Endothelial cell of umbilical vein (primary cell): ENCODE results near the gene RASAL2. TPM values are rescaled to one million over a fixed set of nuclear protein-coding genes. Genes with fewer than 3 reads are reported as not detected.
A peak's percentile ranks its signal among the peaks of the same experiment; 100 is the strongest.

Source experiments
- BruUV-seq: library from RNA; stranded (reverse); fragments of 400-500 nt; replicated peaks from 2 replicates; lab custom pipeline; 2021; lab: Mats Ljungman, UMichigan
- CTCF ChIA-PET: fragments of 300-600, 350-600 bp; sonication (Branson Sonifier 250); formaldehyde crosslinking; loops from one replicate; lab custom pipeline; 2021; ENCODE audit warnings: antibody characterized with exemption, inconsistent platforms; lab: Charles Lee
- POLR2A ChIA-PET: fragments of 300-600, 350-600 bp; sonication (Branson Sonifier 250); formaldehyde crosslinking; loops from one replicate; lab custom pipeline; 2021; ENCODE audit warnings: antibody characterized with exemption, inconsistent platforms; lab: Charles Lee
- DNase-seq: peaks from one replicate; pipeline ENCODE4 v3.0.0-alpha.2; 2011; ENCODE audit warnings: low read depth, low spot score
- FAIRE-seq: peaks from 2 replicates; lab custom pipeline; 2011; peaks lifted over from hg19 to GRCh38; lab: Jason Lieb, UNC
- H2AFZ ChIP-seq: 2 replicates; pipeline ENCODE4 v1.6.0; 2012; ENCODE audit warnings: low read depth, low read length, control low read depth, inconsistent platforms
- H3K27ac ChIP-seq: 2 replicates; pipeline ENCODE4 v1.5.1; 2011; ENCODE audit warnings: low read depth, mild to moderate bottlenecking, control low read depth, low read length, moderate library complexity; ENCODE audit not compliant: insufficient read depth
- H3K27me3 ChIP-seq, 2 experiments: 2 replicates each; pipeline versions ENCODE4 v1.6.0 to v1.6.1; 2011; ENCODE audit warnings: low read length in 2 of 2, mixed read lengths in 1 of 2; ENCODE audit not compliant: control insufficient read depth in 2 of 2, insufficient read depth in 2 of 2
- H3K36me3 ChIP-seq, 2 experiments: 2 replicates in 1 of 2; 3 replicates in 1 of 2; pipeline ENCODE4 v1.5.1; 2011; ENCODE audit warnings: low read length in 2 of 2, mild to moderate bottlenecking in 1 of 2, moderate library complexity in 1 of 2; ENCODE audit not compliant: control insufficient read depth in 2 of 2, insufficient read depth in 2 of 2; ENCODE audit errors: extremely low read depth in 1 of 2
- H3K4me1 ChIP-seq: 3 replicates; pipeline ENCODE4 v1.5.1; 2011; ENCODE audit warnings: mild to moderate bottlenecking, low read length; ENCODE audit not compliant: control insufficient read depth, insufficient read depth; ENCODE audit errors: extremely low read depth
- H3K4me2 ChIP-seq: 2 replicates; pipeline ENCODE4 v1.6.1; 2011; ENCODE audit warnings: low read length, control low read depth, mixed read lengths; ENCODE audit not compliant: insufficient read depth
- H3K4me3 ChIP-seq, 3 experiments: fragments of 200-600 bp in 1 of 3; sonication (generic), shearing (Covaris generic) in 1 of 3; replicated peaks in 1 of 3; 2 replicates each; pipeline ENCODE4 v1.5.1; 2011 to 2016; ENCODE audit warnings: control low read depth in 3 of 3, low read length in 3 of 3, mild to moderate bottlenecking in 2 of 3, inconsistent platforms in 1 of 3, low read depth in 1 of 3, moderate library complexity in 1 of 3; ENCODE audit not compliant: insufficient read depth in 1 of 3
- H3K79me2 ChIP-seq: 2 replicates; pipeline ENCODE4 v1.6.0; 2012; ENCODE audit warnings: low read length, inconsistent platforms; ENCODE audit not compliant: control insufficient read depth, insufficient read depth
- H3K9ac ChIP-seq: replicated peaks from 2 replicates; pipeline ENCODE3; 2011; ENCODE audit warnings: low read length, control low read depth; ENCODE audit not compliant: insufficient read depth; ENCODE audit errors: extremely low read depth
- H3K9me1 ChIP-seq: replicated peaks from 3 replicates; pipeline ENCODE4 v1.6.0; 2011; ENCODE audit warnings: mild to moderate bottlenecking, low read length; ENCODE audit not compliant: control insufficient read depth, insufficient read depth; ENCODE audit errors: extremely low read depth
- H3K9me3 ChIP-seq: replicated peaks from 2 replicates; pipeline ENCODE4 v1.5.1; 2012; ENCODE audit warnings: low read length, inconsistent platforms; ENCODE audit not compliant: control insufficient read depth, insufficient read depth
- H4K20me1 ChIP-seq: replicated peaks from 2 replicates; pipeline ENCODE3; 2011; ENCODE audit warnings: mild to moderate bottlenecking, low read length; ENCODE audit not compliant: control insufficient read depth, insufficient read depth; ENCODE audit errors: extremely low read depth
- CTCF ChIP-seq, 2 donors: IDR thresholded peaks; 1 replicate in 1 of 2; 2 replicates in 1 of 2; pipeline ENCODE4 v1.5.1; 2011; ENCODE audit warnings: low read length in 2 of 2, mild to moderate bottlenecking in 2 of 2, moderate library complexity in 2 of 2, control low read depth in 1 of 2, inconsistent platforms in 1 of 2, low read depth in 1 of 2; ENCODE audit not compliant: insufficient read depth in 1 of 2; ENCODE audit errors: extremely low read depth in 1 of 2
- EZH2 ChIP-seq: IDR thresholded peaks from 2 replicates; pipeline ENCODE4 v1.6.1; 2012; ENCODE audit warnings: borderline replicate concordance, low read depth, mild to moderate bottlenecking, moderate library complexity, low read length, inconsistent platforms; ENCODE audit not compliant: severe bottlenecking
- FOS ChIP-seq: IDR thresholded peaks from 2 replicates; pipeline ENCODE4 v1.6.1; 2011; ENCODE audit warnings: mild to moderate bottlenecking, low read length, moderate library complexity, borderline replicate concordance; ENCODE audit not compliant: insufficient read depth
- GATA2 ChIP-seq: IDR thresholded peaks from 2 replicates; pipeline ENCODE4 v1.7.0; 2011; ENCODE audit warnings: low read depth, mild to moderate bottlenecking, moderate library complexity, mixed read lengths, low read length; ENCODE audit not compliant: insufficient read length, insufficient read depth
- JUN ChIP-seq: IDR thresholded peaks from 2 replicates; pipeline ENCODE4 v1.6.1; 2011; ENCODE audit warnings: borderline replicate concordance, low read depth; ENCODE audit not compliant: insufficient read length, insufficient read depth
- MAX ChIP-seq: IDR thresholded peaks from 2 replicates; pipeline ENCODE4 v1.6.1; 2011; ENCODE audit not compliant: insufficient read depth, insufficient read length
- MYC ChIP-seq: IDR thresholded peaks from one replicate; pipeline ENCODE4 v1.6.1; 2011; ENCODE audit warnings: mild to moderate bottlenecking, low read depth, low read length
- POLR2A ChIP-seq: IDR thresholded peaks from 2 replicates; pipeline ENCODE4 v1.6.1; 2012; ENCODE audit warnings: low read depth, mild to moderate bottlenecking, control low read depth, low read length
- POLR2AphosphoS5 ChIP-seq: IDR thresholded peaks from 2 replicates; pipeline ENCODE4 v1.6.1; 2012; ENCODE audit warnings: low read depth, mild to moderate bottlenecking, control low read depth, low read length, moderate library complexity; ENCODE audit not compliant: insufficient read depth
- dilution Hi-C: fragments of 300-500 bp; cut with MboI; formaldehyde crosslinking; loops from one replicate; pipeline ENCODE4 v1.15.0; 2019; ENCODE audit warnings: low sequenced_read_pairs; ENCODE audit not compliant: extremely low pct_ligation_motif_present
- intact Hi-C: fragments of 100-400 bp; cut with micrococcal nuclease; formaldehyde crosslinking; loops from one replicate; pipeline ENCODE4 v1.10.0; 2022
- polyA plus RNA-seq, 4 experiments: library from polyadenylated mRNA; depleted of rRNA in 3 of 4; stranded (reverse) in 3 of 4; unstranded in 1 of 4; fragments of >200 nt; gene quantifications; 2 replicates each; pipeline versions ENCODE4 v1.2.1 to v1.2.3, GENCODE V29; 2011 to 2012; ENCODE audit warnings: missing spikeins in 1 of 4
- total RNA-seq: library from RNA; stranded (reverse); gene quantifications from 2 replicates; pipeline ENCODE4 v1.2.3, GENCODE V29; 2021

Gene RASAL2
- total and polyA plus RNA-seq, 2 donors (not counting 3 experiments of a cell fraction or from before 2014, with no cell fraction given): 12.5 to 15.5 TPM

DNA sequence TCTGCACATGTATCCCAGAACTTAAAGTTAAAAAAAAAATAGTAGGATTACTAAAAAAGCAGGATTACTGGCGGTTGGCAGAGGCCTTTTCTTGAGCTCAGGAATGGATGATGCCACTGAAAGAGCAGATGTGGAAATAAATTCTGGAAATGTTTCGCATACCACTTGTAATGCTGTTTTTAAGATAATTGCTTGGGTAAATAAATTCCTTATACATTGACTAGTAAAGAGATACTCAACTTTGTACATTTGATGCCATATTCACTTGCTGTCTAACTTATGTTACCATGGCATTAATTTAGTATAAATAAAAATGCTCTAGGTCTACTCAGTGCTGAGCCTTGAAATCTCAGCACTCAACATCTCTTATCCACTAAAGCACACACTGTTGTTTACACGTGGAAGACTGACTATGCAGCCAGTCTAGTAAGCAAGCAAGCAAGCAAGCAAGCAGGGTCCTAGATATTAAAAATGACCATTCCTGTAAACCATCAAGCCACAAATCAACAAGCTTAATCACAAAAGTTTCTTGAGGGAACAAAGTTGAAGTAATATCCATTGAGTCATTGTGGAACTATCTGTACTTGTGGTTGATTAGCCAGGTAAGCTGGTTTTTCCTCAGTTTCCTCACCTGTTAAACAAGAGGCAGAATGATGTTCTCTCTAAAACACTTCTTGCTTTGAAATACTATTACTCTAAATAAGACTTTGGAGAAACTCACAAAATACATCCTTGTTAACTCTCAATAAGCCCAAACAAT lies 1.7 kb upstream of the RASAL2 start:
- dilution Hi-C loops (no loop called here), intact Hi-C loops (loop anchor here (5.0 kb wide), 2 partner anchors 145 to 170 kb away; no protein-coding TSS in a partner anchor)
- ChIA-PET POLR2A (interaction anchor here (0.6 kb wide), 1 partner anchor 1994 kb away, joined by 4 read pairs; no protein-coding TSS in a partner anchor), CTCF (interaction anchor here (3.2 to 4.2 kb wide), 2 partner anchors 55 to 60 kb away, joined by 11 to 58 read pairs; no protein-coding TSS in a partner anchor)
- Histone ChIP-seq H3K27me3 (no peaks in the 10 kb centered on the region), H3K4me3 (no peak overlapping the region), H3K9me3 (no peaks in the 10 kb centered on the region), H3K4me2 (peak overlapping the region; percentile 84), H3K79me2 (peaks cover 26% of the 10 kb centered on the region), H3K4me1 (peaks cover 21% of the 10 kb centered on the region), H3K9me1 (no peaks in the 10 kb centered on the region), H3K36me3 (no peaks in the 10 kb centered on the region), H4K20me1 (no peaks in the 10 kb centered on the region), H3K9ac (no peak overlapping the region), H3K27ac (no peak overlapping the region), H2AFZ (no peak overlapping the region)
- DNase-seq (no peak), FAIRE-seq (peak; percentile 4)
- no TSS peak for BruUV-seq
- TF ChIP-seq FOS (no peak), POLR2AphosphoS5 (no peak), CTCF (IDR thresholded peaks at IDR 0.05; ENCODE audit: extremely low read depth in 1 of 2, insufficient read depth in 1 of 2, low read depth in 1 of 2, low read length in 2 of 2) (no peak), EZH2 (no peak), GATA2 (no peak), MYC (no peak), JUN (no peak), POLR2A (no peak), MAX (no peak)
